Inflammatory macrophage treated with lipopolysaccharide for 4 hours (primary cell): ENCODE results near the gene TP53RK.
A peak's percentile ranks its signal among the peaks of the same experiment; 100 is the strongest.

Experiments used
- DNase-seq: peaks from one replicate; pipeline ENCODE4 v3.0.0-alpha.2; 2020

Gene TP53RK

GRCh38 chr20:46689082-46689753 is at the start of gene TP53RK:
TSS of gene TP53RK (minus strand) at chr20:46689444. CDS start at chr20:46689414, 30 bp downstream.
- DNase-seq, result peak; percentile 100

DNA sequence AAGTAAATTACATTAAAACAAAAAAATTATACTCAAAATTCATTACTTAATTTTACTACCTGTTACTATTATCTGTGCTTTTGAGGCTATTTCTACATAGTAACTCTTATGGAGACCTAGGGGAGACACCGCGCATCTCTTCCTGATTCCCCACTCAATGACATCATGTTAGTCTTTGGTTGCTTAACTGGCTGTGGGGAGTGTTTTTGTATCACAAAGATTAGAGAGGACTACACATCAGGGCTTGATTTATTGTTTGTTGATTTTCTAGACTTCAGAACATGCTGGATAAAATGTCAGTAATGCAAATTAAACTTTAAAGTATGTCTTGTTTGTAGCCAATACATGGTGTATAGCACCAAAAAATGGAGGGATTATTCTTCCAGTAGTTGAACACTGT is 46.2 kb upstream of the TP53RK start:
- DNase-seq, result no peak

- no peak for DNase-seq
Observed at GRCh38 chr20:46731770-46732169, 42.5 kb upstream of the TP53RK start.

DNA sequence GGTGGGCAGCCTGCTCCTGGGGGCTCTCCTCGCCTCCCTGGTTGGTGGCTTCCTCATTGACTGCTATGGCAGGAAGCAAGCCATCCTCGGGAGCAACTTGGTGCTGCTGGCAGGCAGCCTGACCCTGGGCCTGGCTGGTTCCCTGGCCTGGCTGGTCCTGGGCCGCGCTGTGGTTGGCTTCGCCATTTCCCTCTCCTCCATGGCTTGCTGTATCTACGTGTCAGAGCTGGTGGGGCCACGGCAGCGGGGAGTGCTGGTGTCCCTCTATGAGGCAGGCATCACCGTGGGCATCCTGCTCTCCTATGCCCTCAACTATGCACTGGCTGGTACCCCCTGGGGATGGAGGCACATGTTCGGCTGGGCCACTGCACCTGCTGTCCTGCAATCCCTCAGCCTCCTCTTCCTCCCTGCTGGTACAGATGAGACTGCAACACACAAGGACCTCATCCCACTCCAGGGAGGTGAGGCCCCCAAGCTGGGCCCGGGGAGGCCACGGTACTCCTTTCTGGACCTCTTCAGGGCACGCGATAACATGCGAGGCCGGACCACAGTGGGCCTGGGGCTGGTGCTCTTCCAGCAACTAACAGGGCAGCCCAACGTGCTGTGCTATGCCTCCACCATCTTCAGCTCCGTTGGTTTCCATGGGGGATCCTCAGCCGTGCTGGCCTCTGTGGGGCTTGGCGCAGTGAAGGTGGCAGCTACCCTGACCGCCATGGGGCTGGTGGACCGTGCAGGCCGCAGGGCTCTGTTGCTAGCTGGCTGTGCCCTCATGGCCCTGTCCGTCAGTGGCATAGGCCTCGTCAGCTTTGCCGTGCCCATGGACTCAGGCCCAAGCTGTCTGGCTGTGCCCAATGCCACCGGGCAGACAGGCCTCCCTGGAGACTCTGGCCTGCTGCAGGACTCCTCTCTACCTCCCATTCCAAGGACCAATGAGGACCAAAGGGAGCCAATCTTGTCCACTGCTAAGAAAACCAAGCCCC is 36.2 kb upstream of the TP53RK start:
- DNase-seq, result no peak

- no peak for DNase-seq
Observed at GRCh38 chr20:46724343-46724959, 35.2 kb upstream of the TP53RK start.

- no peak for DNase-seq
Observed at GRCh38 chr20:46723039-46723438, 33.8 kb upstream of the TP53RK start.

GRCh38 chr20:46722450-46722849 is 33.2 kb upstream of the TP53RK start:
- no peak for DNase-seq

DNA sequence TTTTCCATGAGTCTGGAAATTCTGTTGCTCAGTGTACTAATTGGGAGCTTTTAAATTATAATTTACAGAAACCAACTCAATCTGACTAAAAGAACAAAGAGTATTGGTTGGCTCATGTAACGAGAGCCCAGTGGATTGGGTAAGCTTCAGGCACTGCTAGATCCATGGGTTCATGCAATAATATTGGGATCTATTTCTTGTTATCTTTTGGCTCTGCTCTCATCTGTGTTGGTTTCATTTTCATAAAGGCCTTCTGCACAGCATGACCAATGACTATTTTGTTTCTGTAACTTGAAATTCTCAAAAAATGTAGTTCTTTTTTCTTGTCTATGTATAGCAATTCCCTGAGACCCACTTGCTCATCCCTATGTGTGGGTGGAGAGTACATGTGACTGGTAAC is 32.2 kb upstream of the TP53RK start:
- DNase-seq, result peak; percentile 10

- DNase-seq, result no peak
Observed at GRCh38 chr20:46720776-46721425, 31.7 kb upstream of the TP53RK start.

- DNase-seq, result no peak
Observed at GRCh38 chr20:46720019-46720418, 30.8 kb upstream of the TP53RK start.

GRCh38 chr20:46717818-46718541 is 28.7 kb upstream of the TP53RK start:
- no peak for DNase-seq

GRCh38 chr20:46715292-46715756 is 26.1 kb upstream of the TP53RK start:
- DNase-seq, result no peak

DNA sequence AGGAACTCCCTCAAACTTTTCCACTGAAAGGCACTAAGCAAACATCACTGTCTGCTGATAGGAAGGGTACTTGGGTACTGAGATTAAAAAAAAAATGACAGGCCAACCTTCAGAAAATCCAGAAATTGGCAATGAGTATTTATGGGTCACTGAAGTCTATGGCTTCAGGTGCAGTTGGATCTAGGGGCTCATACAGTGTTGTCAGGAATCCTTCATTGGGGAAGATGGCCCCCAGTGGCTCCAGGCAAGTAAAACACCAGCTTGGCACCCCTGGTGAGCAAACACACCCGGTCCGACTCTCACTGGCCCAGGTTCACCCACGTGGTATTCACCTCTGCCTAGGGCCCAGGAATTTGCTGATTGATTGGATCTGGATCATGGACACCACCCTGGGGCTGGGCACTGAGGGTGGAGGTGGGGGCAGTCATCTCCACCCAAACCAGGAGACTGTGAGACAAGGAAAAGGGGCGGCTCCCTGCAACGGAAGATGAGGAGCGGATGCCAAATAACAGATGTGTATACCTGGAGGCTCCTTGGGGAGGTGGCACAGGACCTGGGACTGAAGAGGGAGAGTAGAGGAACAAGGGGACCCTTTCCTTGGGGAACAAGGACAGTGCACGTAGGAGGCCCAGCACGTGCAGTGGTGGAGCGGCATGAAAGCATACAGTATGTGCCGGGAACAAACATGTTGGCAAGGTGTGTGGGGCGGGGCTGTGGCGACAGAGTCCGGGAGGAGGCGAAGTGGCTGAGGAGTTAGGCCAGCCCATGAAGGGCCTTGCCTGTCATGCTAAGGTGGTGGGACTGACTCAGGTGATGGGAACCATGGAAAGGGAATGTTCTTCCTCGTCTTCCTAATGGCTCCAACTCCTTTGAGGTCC is 25.0 kb upstream of the TP53RK start:
- DNase-seq, result no peak

- no peak for DNase-seq
Observed at GRCh38 chr20:46712056-46712636, 22.9 kb upstream of the TP53RK start.

DNA sequence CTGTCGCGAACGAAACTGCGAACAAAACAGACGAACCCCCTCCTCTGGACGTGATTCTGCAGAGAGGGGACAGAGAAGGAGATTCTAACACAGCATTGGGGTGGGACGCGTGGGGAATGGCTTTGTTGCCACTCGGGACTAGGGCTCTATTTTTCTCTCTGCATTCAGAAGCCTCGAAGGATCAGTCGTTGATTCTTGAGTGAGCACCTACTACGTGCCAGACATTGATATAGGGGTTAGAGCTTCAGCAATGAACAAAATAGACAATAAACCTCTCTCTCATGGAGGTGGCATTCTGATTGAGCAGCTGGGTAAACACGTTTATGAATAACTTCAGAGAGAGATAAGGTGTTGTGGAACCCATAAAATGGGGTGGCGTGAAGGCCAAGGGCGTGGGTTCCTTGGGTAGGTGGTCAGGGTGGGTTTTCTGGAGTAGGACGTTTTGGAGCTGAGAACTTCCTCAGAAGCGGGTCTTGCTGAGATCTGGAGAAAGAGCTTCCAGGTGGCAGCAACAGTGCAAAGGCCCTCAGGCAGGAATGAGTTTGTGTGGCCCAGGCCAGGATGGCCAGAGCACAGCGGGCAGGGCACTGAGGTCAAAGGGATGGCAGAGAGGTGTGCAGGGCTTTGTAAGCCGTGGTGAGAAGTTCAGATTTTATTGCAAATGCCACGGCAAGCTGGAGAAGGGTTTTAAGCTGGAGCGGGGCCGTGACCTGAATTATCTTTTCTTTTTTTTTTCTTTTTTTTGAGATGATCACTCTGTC is 21.1 kb upstream of the TP53RK start:
- no peak for DNase-seq

GRCh38 chr20:46709459-46710152 is 20.4 kb upstream of the TP53RK start, which contains the start of gene SLC2A10:
TSS of gene SLC2A10 (plus strand) at chr20:46709649. CDS start at chr20:46709737, 88 bp downstream.
- DNase-seq, result no peak

GRCh38 chr20:46709055-46709458 is 19.8 kb upstream of the TP53RK start:
- DNase-seq, result no peak

DNA sequence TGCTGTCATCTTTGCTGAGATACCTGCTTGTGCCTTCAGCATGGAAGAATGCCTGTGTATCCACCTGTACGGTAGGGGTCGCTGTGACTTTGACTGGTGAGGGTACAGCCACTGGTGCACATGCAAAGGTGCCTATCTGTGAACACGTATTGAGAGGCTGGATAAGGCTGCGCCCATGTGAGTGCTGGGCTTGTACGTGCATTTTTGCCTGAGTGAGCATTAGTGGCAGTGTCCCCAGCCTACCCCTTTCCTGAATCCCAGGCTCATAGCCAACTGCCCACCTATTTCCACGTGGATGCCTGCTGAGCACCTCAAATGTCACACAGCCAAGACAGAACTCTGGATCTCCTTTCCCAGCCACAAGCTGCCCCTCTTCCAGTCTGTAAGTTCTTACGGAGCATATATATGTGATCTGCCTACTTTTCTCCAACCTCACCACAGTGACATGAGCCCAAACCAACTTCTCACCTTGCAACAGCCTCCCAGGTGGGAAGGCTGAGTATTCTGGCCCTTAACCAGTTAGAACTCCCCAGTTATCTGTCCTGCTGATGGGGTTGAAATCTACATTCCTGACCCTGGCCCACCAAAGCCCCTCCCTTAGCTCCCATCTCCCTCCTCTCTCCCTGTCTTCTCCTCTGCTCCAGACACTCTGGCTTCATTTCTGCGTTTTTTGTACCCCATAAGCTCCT is 19.1 kb upstream of the TP53RK start:
- DNase-seq, result no peak

DNA sequence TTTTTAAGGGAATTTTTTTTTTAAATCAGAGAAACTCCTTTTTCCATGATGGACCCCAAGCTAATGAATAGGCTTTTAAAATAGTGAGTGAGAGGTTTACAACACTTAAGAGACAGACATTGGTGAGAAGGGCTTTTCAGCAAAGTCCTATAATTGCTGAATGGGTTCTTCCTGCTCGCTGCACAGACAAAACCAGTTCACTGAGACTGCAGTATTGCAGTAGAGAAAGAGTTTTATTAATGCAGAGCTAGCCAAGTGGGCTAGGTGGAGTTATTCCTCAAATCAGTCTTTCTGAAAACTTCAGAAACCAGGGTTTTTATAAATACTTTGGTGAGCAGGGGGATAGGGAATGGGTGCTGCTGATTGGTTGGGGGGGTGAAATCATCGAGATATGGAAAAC is 17.0 kb upstream of the TP53RK start:
- DNase-seq, result no peak
